Keratinocyte (primary cell): ENCODE results near the gene CD247.

Experiments used
- CTCF ChIP-seq, 3 experiments: IDR thresholded peaks in 1 of 3; conservative IDR thresholded peaks in 1 of 3; optimal IDR thresholded peaks in 1 of 3; 2 replicates in 2 of 3; 3 replicates in 1 of 3; pipeline versions ENCODE3 to v1.5.1; 2011; ENCODE audit warnings: low read length in 3 of 3, mild to moderate bottlenecking in 3 of 3, moderate library complexity in 2 of 3, control low read depth in 1 of 3, inconsistent platforms in 1 of 3; ENCODE audit not compliant: insufficient read depth in 2 of 3; ENCODE audit errors: extremely low read depth in 1 of 3
- EZH2 ChIP-seq: IDR thresholded peaks from one replicate; pipeline ENCODE4 v1.6.1; 2012; ENCODE audit warnings: inconsistent platforms, mild to moderate bottlenecking, low read length, moderate library complexity

DNA sequence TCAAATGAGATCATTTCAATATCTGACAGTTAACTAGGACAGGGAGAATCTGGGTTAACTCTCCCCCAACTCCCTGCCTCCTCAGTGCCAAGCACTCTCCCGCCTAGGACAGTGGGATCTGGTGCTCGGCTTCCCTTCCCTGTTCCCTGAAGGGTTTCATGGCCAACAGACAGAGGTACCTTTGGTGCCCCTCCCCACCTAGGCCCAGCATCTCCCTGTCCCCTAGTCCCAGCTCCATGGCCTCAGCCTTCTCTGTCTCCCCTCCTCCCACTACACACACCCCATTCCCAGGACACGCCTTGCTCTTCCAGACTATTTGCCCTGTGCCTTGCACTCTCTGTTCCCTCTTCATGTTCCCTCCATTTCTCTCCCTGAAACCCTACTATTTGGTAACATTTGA is 77.1 kb downstream of the CD247 start:
- TF ChIP-seq CTCF (optimal IDR thresholded peaks at IDR 0.05 in 1 of 3, IDR thresholded peaks at IDR 0.05 in 1 of 3, conservative IDR thresholded peaks at IDR 0.05 in 1 of 3; ENCODE audit: extremely low read depth in 1 of 3, insufficient read depth in 2 of 3, low read length in 3 of 3), result no peak
- TF ChIP-seq EZH2, result no peak
